Measurements from ENCODE around the gene ALDH3B1. TPM values are rescaled to one million over a fixed set of nuclear protein-coding genes. Genes with fewer than 3 reads are reported as not detected.
"Not testable (repeated sequence)": the region's sequence is repeated elsewhere in the genome, so short reads cannot be mapped to it uniquely, and the experiment has no call there.

ALDH3B1 gene
- total and polyA plus RNA-seq, 9 of the 15 experiments (the other 6 are each of a cell fraction or from before 2014, with no cell fraction given) = 0.01 to 0.35 (median 0.07) TPM; not detected in 2

- H3K4me2 ChIP-seq (ENCODE audit: insufficient read depth, low read length); H3K27ac ChIP-seq (ENCODE audit: extremely low read depth, low read depth, low read length); H3K9ac ChIP-seq (ENCODE audit: insufficient read depth in 1 of 2, low read depth in 2 of 2, low read length in 2 of 2); intact Hi-C loops (cut with micrococcal nuclease); H3K36me3 ChIP-seq (ENCODE audit: control insufficient read depth, insufficient read depth, low read length); H3K9me1 ChIP-seq (ENCODE audit: control insufficient read depth, insufficient read depth, low read length); H3K27me3 ChIP-seq (ENCODE audit: control insufficient read depth in 2 of 2, insufficient read depth in 2 of 2, low read length in 2 of 2); FAIRE-seq; H3K9me3 ChIP-seq (replicated peaks; ENCODE audit: control insufficient read depth, insufficient read depth, low read depth, low read length); H3K4me3 ChIP-seq; H3K79me2 ChIP-seq (ENCODE audit: control insufficient read depth, insufficient read depth, low read length); BruUV-seq (replicated peaks); in situ Hi-C loops (cut with MboI); ATAC-seq; H4K20me1 ChIP-seq (replicated peaks; ENCODE audit: control insufficient read depth, insufficient read depth, low read length); H2AFZ ChIP-seq (ENCODE audit: low read depth, low read length); CTCF ChIA-PET (ENCODE audit: low intra/inter-chr PET ratio): not testable (repeated sequence)
- 7% methylated on average over 11 of the region's 12 CpGs for WGBS (ENCODE audit: insufficient coverage, low coverage, missing lambda C conversion rate)
- DNase-seq (ENCODE audit: extremely low read depth in 1 of 4, low spot score in 3 of 4) = peak in 2 of 4 experiments; percentile 5 to 50
- peaks cover 8 to 33% of the 10 kb centered on the region in 2 experiments; a peak in 4 of 5 replicates for H3K4me1 ChIP-seq (replicated peaks in 1 of 2; ENCODE audit: control insufficient read depth in 2 of 2, insufficient read depth in 2 of 2, low read length in 2 of 2)
- POLR2A ChIA-PET = interaction anchor here (1.2 kb wide), 1 partner anchor 44 kb away, joined by 3 read pairs; no protein-coding TSS in a partner anchor
- TF ChIP-seq STAG1 (CRISPR knock-in tag; IDR thresholded peaks at IDR 0.05; ENCODE audit: borderline replicate concordance) (peak; percentile 56), SMC3 (conservative IDR thresholded peaks at IDR 0.05; ENCODE audit: insufficient read depth, low read depth, low read length) (peak; percentile 62), MAX (CRISPR knock-in tag; IDR thresholded peaks at IDR 0.05) (peak; percentile 80), MTA3 (IDR thresholded peaks at IDR 0.05; ENCODE audit: borderline replicate concordance) (0 out of 2 replicates have a peak, but pooled peaks have one; percentile 23), CTCF (IDR thresholded peaks at IDR 0.05 in 2 of 3, conservative IDR thresholded peaks at IDR 0.05 in 1 of 3; ENCODE audit: insufficient read depth in 2 of 3, low read depth in 1 of 3, low read length in 3 of 3) (peak; percentile 59 to 62 (median 59)), E2F6 (IDR thresholded peaks at IDR 0.05; ENCODE audit: borderline replicate concordance in 1 of 2, extremely low read depth in 1 of 2, insufficient read depth in 1 of 2, insufficient read length in 1 of 2, low read depth in 1 of 2, low read length in 1 of 2, poor library complexity in 1 of 2, severe bottlenecking in 1 of 2) (peak; percentile 66 to 85), L3MBTL2 (IDR thresholded peaks at IDR 0.05) (peak; percentile 82), NFE2 (IDR thresholded peaks at IDR 0.05; ENCODE audit: low read depth) (0 out of 2 replicates have a peak, but pooled peaks have one; percentile 3), DEAF1 (CRISPR knock-in tag; IDR thresholded peaks at IDR 0.05) (peak; percentile 40; the same call in 1 of the 2 replicates), RAD21 (CRISPR knock-in tag; conservative IDR thresholded peaks at IDR 0.05 in 1 of 2, IDR thresholded peaks at IDR 0.05 in 1 of 2) (peak; percentile 53 to 76)
Measured at GRCh38 chr11:67993821-67994220, 16.3 kb upstream of the ALDH3B1 start.

Data from K562 (cell line).